H9 (cell line): ENCODE data around the gene ITPR1. TPM values are rescaled to one million over a fixed set of nuclear protein-coding genes. Genes with fewer than 3 reads are reported as not detected.

Source experiments
- DNase-seq: peaks from one replicate; pipeline ENCODE4 v3.0.0-alpha.2; 2017
- H2AFZ ChIP-seq: one replicate; pipeline ENCODE4 v1.6.1; 2013; ENCODE audit warnings: mild to moderate bottlenecking, low read length, control low read depth, moderate library complexity
- H2AK5ac ChIP-seq: 2 replicates; pipeline ENCODE4 v1.6.1; 2013; ENCODE audit warnings: low read length, control low read depth, mixed read lengths; ENCODE audit not compliant: insufficient read length
- H2BK120ac ChIP-seq: one replicate; pipeline ENCODE4 v1.6.1; 2013; ENCODE audit warnings: low read depth, mild to moderate bottlenecking, low read length, control low read depth, inconsistent platforms; ENCODE audit not compliant: poor library complexity, severe bottlenecking
- H2BK12ac ChIP-seq: 2 replicates; pipeline ENCODE4 v1.6.1; 2013; ENCODE audit warnings: low read length, control low read depth, mixed read lengths, low read depth; ENCODE audit not compliant: insufficient read length
- H2BK15ac ChIP-seq: 2 replicates; pipeline ENCODE4 v1.6.1; 2013; ENCODE audit warnings: low read depth, low read length, control low read depth
- H2BK20ac ChIP-seq: one replicate; pipeline ENCODE4 v1.6.1; 2013; ENCODE audit warnings: low read depth, mild to moderate bottlenecking, low read length, control low read depth, inconsistent platforms; ENCODE audit not compliant: poor library complexity, severe bottlenecking
- H2BK5ac ChIP-seq: 2 replicates; pipeline ENCODE4 v1.6.1; 2013; ENCODE audit warnings: low read length, control low read depth, mixed read lengths; ENCODE audit not compliant: insufficient read length
- H3K14ac ChIP-seq: 2 replicates; pipeline ENCODE4 v1.6.1; 2013; ENCODE audit warnings: low read length, control low read depth; ENCODE audit not compliant: insufficient read depth
- H3K18ac ChIP-seq: 2 replicates; pipeline ENCODE4 v1.6.1; 2013; ENCODE audit warnings: low read depth, mild to moderate bottlenecking, mixed read lengths, low read length, control low read depth; ENCODE audit not compliant: insufficient read length
- H3K23ac ChIP-seq: 2 replicates; pipeline ENCODE4 v1.6.1; 2013; ENCODE audit warnings: low read length, control low read depth, mixed read lengths, low read depth; ENCODE audit not compliant: insufficient read length
- H3K23me2 ChIP-seq: 2 replicates; pipeline ENCODE4 v1.6.1; 2013; ENCODE audit warnings: low read depth, mild to moderate bottlenecking, mixed read lengths, low read length, control low read depth; ENCODE audit not compliant: insufficient read length, poor library complexity, severe bottlenecking
- H3K27ac ChIP-seq: 2 replicates; pipeline ENCODE4 v1.5.1; 2013; ENCODE audit warnings: low read length, control low read depth, mixed read lengths, low read depth; ENCODE audit not compliant: insufficient read length
- H3K27me3 ChIP-seq: 2 replicates; pipeline ENCODE4 v1.6.1; 2013; ENCODE audit warnings: low read length, control low read depth, inconsistent platforms; ENCODE audit not compliant: insufficient read depth
- H3K4ac ChIP-seq: 2 replicates; pipeline ENCODE4 v1.6.1; 2013; ENCODE audit warnings: low read depth, mild to moderate bottlenecking, control low read depth, inconsistent platforms, low read length, moderate library complexity
- H3K4me1 ChIP-seq: 2 replicates; pipeline ENCODE4 v1.6.1; 2013; ENCODE audit warnings: low read length, control low read depth, inconsistent platforms; ENCODE audit not compliant: insufficient read depth
- H3K4me2 ChIP-seq: 2 replicates; pipeline ENCODE4 v1.6.1; 2013; ENCODE audit warnings: low read length, control low read depth, mixed read lengths; ENCODE audit not compliant: insufficient read length, insufficient read depth
- H3K56ac ChIP-seq: 2 replicates; pipeline ENCODE4 v1.6.1; 2013; ENCODE audit warnings: low read depth, mild to moderate bottlenecking, mixed read lengths, low read length, control low read depth; ENCODE audit not compliant: insufficient read length
- H3K79me1 ChIP-seq: 2 replicates; pipeline ENCODE4 v1.6.1; 2013; ENCODE audit warnings: low read depth, mild to moderate bottlenecking, moderate library complexity, low read length, control low read depth, inconsistent platforms; ENCODE audit not compliant: insufficient read depth, poor library complexity, severe bottlenecking
- H3K79me2 ChIP-seq: 2 replicates; pipeline ENCODE4 v1.6.1; 2013; ENCODE audit warnings: low read length, control low read depth, inconsistent platforms; ENCODE audit not compliant: insufficient read depth
- H3K9ac ChIP-seq: 2 replicates; pipeline ENCODE4 v1.6.1; 2013; ENCODE audit warnings: low read length, control low read depth, mixed read lengths; ENCODE audit not compliant: insufficient read length; ENCODE audit errors: extremely low read depth
- H3K9me3 ChIP-seq: one replicate; pipeline ENCODE4 v1.6.1; 2013; ENCODE audit warnings: low read depth, low read length, inconsistent platforms; ENCODE audit not compliant: control insufficient read depth
- H3T11ph ChIP-seq: one replicate; pipeline ENCODE4 v1.6.1; 2013; ENCODE audit warnings: mild to moderate bottlenecking, low read length, control low read depth, inconsistent platforms
- H4K20me1 ChIP-seq: one replicate; pipeline ENCODE4 v1.6.1; 2013; ENCODE audit not compliant: control insufficient read depth, insufficient read length, insufficient read depth
- H4K5ac ChIP-seq: 2 replicates; pipeline ENCODE4 v1.6.1; 2013; ENCODE audit warnings: low read depth, mild to moderate bottlenecking, mixed read lengths, low read length, control low read depth; ENCODE audit not compliant: insufficient read length
- H4K8ac ChIP-seq: replicated peaks from 2 replicates; pipeline ENCODE4 v1.6.1; 2013; ENCODE audit warnings: low read length, control low read depth, mixed read lengths, low read depth; ENCODE audit not compliant: insufficient read length
- H4K91ac ChIP-seq: 2 replicates; pipeline ENCODE4 v1.6.1; 2013; ENCODE audit warnings: low read depth, mild to moderate bottlenecking, moderate library complexity, mixed read lengths, low read length, control low read depth; ENCODE audit not compliant: insufficient read length
- H3K27ac Mint-ChIP-seq, 3 experiments: 2 replicates in 2 of 3; 3 replicates in 1 of 3; pipeline ENCODE4 v1.8.0; 2020 to 2021; ENCODE audit warnings: mixed read lengths in 3 of 3, mild to moderate bottlenecking in 1 of 3, moderate library complexity in 1 of 3
- H3K27me3 Mint-ChIP-seq: 2 replicates; pipeline ENCODE4 v1.8.0; 2021; ENCODE audit warnings: low read depth, mild to moderate bottlenecking, moderate library complexity, mixed read lengths
- H3K36me3 Mint-ChIP-seq, 3 experiments: 2 replicates in 2 of 3; 3 replicates in 1 of 3; pipeline ENCODE4 v1.8.0; 2020 to 2021; ENCODE audit warnings: low read depth in 3 of 3, mixed read lengths in 3 of 3; ENCODE audit not compliant: insufficient read depth in 1 of 3
- H3K4me1 Mint-ChIP-seq, 2 experiments: 2 replicates each; pipeline ENCODE4 v1.8.0; 2020; ENCODE audit warnings: mixed read lengths in 2 of 2
- H3K4me3 Mint-ChIP-seq, 2 experiments: 2 replicates in 1 of 2; 3 replicates in 1 of 2; pipeline ENCODE4 v1.8.0; 2020 to 2021; ENCODE audit warnings: mild to moderate bottlenecking in 2 of 2, mixed read lengths in 2 of 2, moderate library complexity in 1 of 2
- H3K9me3 Mint-ChIP-seq, 2 experiments: 2 replicates in 1 of 2; 3 replicates in 1 of 2; pipeline ENCODE4 v1.8.0; 2020; ENCODE audit warnings: mild to moderate bottlenecking in 2 of 2, mixed read lengths in 2 of 2, moderate library complexity in 1 of 2
- CTCF ChIP-seq: fragments of 200-600 bp; sonication (generic); conservative IDR thresholded peaks from 3 replicates; pipeline ENCODE4 v1.8.0; 2021; ENCODE audit warnings: antibody characterized with exemption, mild to moderate bottlenecking
- WGBS: extraction: QIAGEN DNeasy Blood & Tissue Kit; methylation state at CpG from one replicate; pipeline ENCODE4 v1.1.7; 2013; ENCODE audit warnings: missing lambda C conversion rate, low lambda C conversion rate, mixed read lengths; ENCODE audit not compliant: insufficient read length; ENCODE audit errors: extremely low coverage; 5-methylcytosine and 5-hydroxymethylcytosine counted together
- total RNA-seq: library from RNA; stranded (reverse); gene quantifications from 2 replicates; pipeline ENCODE4 v1.2.1, GENCODE V29; 2021

Gene ITPR1
- total RNA-seq, 1 experiment from 2014 or later: 4.2 TPM

GRCh38 chr3:4615750-4616149, 122.6 kb downstream of the ITPR1 start:
- H4K5ac ChIP-seq: no peak overlapping the region
- H3K79me1 ChIP-seq: no peaks in the 10 kb centered on the region
- no peak overlapping the region for H2BK20ac ChIP-seq
- no peak overlapping the region for H2BK12ac ChIP-seq
- H2AK5ac ChIP-seq: no peak overlapping the region
- H4K8ac ChIP-seq: no peak overlapping the region
- H3K27me3 ChIP-seq: no peaks in the 10 kb centered on the region
- H3K56ac ChIP-seq: no peak overlapping the region
- Mint-ChIP-seq H3K4me1 (no peaks in the 10 kb centered on the region), H3K4me3 (no peak overlapping the region), H3K36me3 (no peaks in the 10 kb centered on the region; a peak in 1 of 7 replicates), H3K9me3 (no peaks in the 10 kb centered on the region), H3K27ac (no peak overlapping the region), H3K27me3 (no peaks in the 10 kb centered on the region; the same call in 1 of the 2 replicates)
- H2BK120ac ChIP-seq: no peak overlapping the region
- no peaks in the 10 kb centered on the region for H3K23me2 ChIP-seq
- TF ChIP-seq CTCF: no peak
- H3K4me1 ChIP-seq: no peaks in the 10 kb centered on the region
- no peaks in the 10 kb centered on the region for H3K9me3 ChIP-seq
- no peak overlapping the region for H3T11ph ChIP-seq
- no peak overlapping the region for H2BK5ac ChIP-seq
- H3K79me2 ChIP-seq: no peaks in the 10 kb centered on the region
- H3K4ac ChIP-seq: no peak overlapping the region
- no peak overlapping the region for H3K18ac ChIP-seq
- no peak overlapping the region for H3K9ac ChIP-seq
- H4K91ac ChIP-seq: no peak overlapping the region
- H2BK15ac ChIP-seq: no peak overlapping the region
- no peak overlapping the region for H3K27ac ChIP-seq
- H3K23ac ChIP-seq: no peak overlapping the region
- H3K4me2 ChIP-seq: no peak overlapping the region
- no peaks in the 10 kb centered on the region for H4K20me1 ChIP-seq
- WGBS: no CpG with 5 or more reads among the region's 3 CpGs
- no peak for DNase-seq
- H3K14ac ChIP-seq: no peak overlapping the region
- H2AFZ ChIP-seq: no peak overlapping the region
